ENCODE data around the gene GABRR3. TPM values are rescaled to one million over a fixed set of nuclear protein-coding genes. Genes with fewer than 3 reads are reported as not detected.

GABRR3 gene
- polyA plus RNA-seq (not detected in 2 replicates), polyA minus RNA-seq (not detected in 2 replicates)

- Histone ChIP-seq H2AFZ (ENCODE audit: low read depth, low read length) (no peak within 1 kb of the TSS), H3K79me2 (replicated peaks; ENCODE audit: insufficient read depth, low read length) (no peaks in the 10 kb centered on the region), H3K36me3 (ENCODE audit: insufficient read depth, low read length) (no peaks in the 10 kb centered on the region), H3K27ac (ENCODE audit: low read length) (no peak within 1 kb of the TSS), H3K4me2 (ENCODE audit: low read length) (no peak within 1 kb of the TSS), H3K27me3 (ENCODE audit: insufficient read depth, low read depth, low read length) (no peaks in the 10 kb centered on the region), H3K9me3 (ENCODE audit: low read length) (no peaks in the 10 kb centered on the region), H3F3A (ENCODE audit: insufficient read depth, low read length, poor library complexity, severe bottlenecking) (no peaks in the 10 kb centered on the region), H4K20me1 (ENCODE audit: insufficient read depth) (no peaks in the 10 kb centered on the region), H3K4me3 (ENCODE audit: low read length) (no peak within 1 kb of the TSS), H3K9me2 (ENCODE audit: insufficient read depth, low read length) (no peaks in the 10 kb centered on the region), H3K9ac (ENCODE audit: low read length) (no peak within 1 kb of the TSS)
- TF ChIP-seq POLR2AphosphoS5 (IDR thresholded peaks at IDR 0.05) (no peak), TAF1 (IDR thresholded peaks at IDR 0.05; ENCODE audit: low read depth) (no peak), CTCF (IDR thresholded peaks at IDR 0.05; ENCODE audit: poor library complexity, severe bottlenecking) (no peak), RAD21 (conservative IDR thresholded peaks at IDR 0.05) (no peak), EZH2 (IDR thresholded peaks at IDR 0.05; ENCODE audit: borderline replicate concordance, insufficient read depth, low read length, poor library complexity, severe bottlenecking) (no peak), SMC3 (conservative IDR thresholded peaks at IDR 0.05; ENCODE audit: poor library complexity) (no peak), REST (IDR thresholded peaks at IDR 0.05; ENCODE audit: borderline replicate concordance) (no peak), MXI1 (conservative IDR thresholded peaks at IDR 0.05; ENCODE audit: poor library complexity, severe bottlenecking) (no peak), EP300 (conservative IDR thresholded peaks at IDR 0.05; ENCODE audit: poor library complexity, severe bottlenecking) (no peak)
Measured at GRCh38 chr3:98035208-98035607, at the start of gene GABRR3. Gene GABRR3, minus strand, starts transcription at chr3:98035315. Its CDS starts 328 bp downstream, at chr3:98034987.

GRCh38 chr3:98073486-98073885 lies 38.4 kb upstream of the GABRR3 start:
- TF ChIP-seq CTCF (IDR thresholded peaks at IDR 0.05; ENCODE audit: poor library complexity, severe bottlenecking) (no peak), EZH2 (IDR thresholded peaks at IDR 0.05; ENCODE audit: borderline replicate concordance, insufficient read depth, low read length, poor library complexity, severe bottlenecking) (no peak), EP300 (conservative IDR thresholded peaks at IDR 0.05; ENCODE audit: poor library complexity, severe bottlenecking) (no peak), TAF1 (IDR thresholded peaks at IDR 0.05; ENCODE audit: low read depth) (no peak), SMC3 (conservative IDR thresholded peaks at IDR 0.05; ENCODE audit: poor library complexity) (no peak), RAD21 (conservative IDR thresholded peaks at IDR 0.05) (no peak), REST (IDR thresholded peaks at IDR 0.05; ENCODE audit: borderline replicate concordance) (no peak), POLR2AphosphoS5 (IDR thresholded peaks at IDR 0.05) (no peak), MXI1 (conservative IDR thresholded peaks at IDR 0.05; ENCODE audit: poor library complexity, severe bottlenecking) (no peak)
- no peak overlapping the region for H3K4me2 ChIP-seq (ENCODE audit: low read length)
- H3K9ac ChIP-seq (ENCODE audit: low read length) = no peak overlapping the region
- no peaks in the 10 kb centered on the region for H3K79me2 ChIP-seq (replicated peaks; ENCODE audit: insufficient read depth, low read length)
- H2AFZ ChIP-seq (ENCODE audit: low read depth, low read length) = no peak overlapping the region
- no peaks in the 10 kb centered on the region for H3F3A ChIP-seq (ENCODE audit: insufficient read depth, low read length, poor library complexity, severe bottlenecking)
- no peaks in the 10 kb centered on the region for H3K9me2 ChIP-seq (ENCODE audit: insufficient read depth, low read length)
- H3K27me3 ChIP-seq (ENCODE audit: insufficient read depth, low read depth, low read length) = no peaks in the 10 kb centered on the region
- no peak overlapping the region for H3K27ac ChIP-seq (ENCODE audit: low read length)
- no peak overlapping the region for H3K4me3 ChIP-seq (ENCODE audit: low read length)
- H3K36me3 ChIP-seq (ENCODE audit: insufficient read depth, low read length) = no peaks in the 10 kb centered on the region
- no peaks in the 10 kb centered on the region for H4K20me1 ChIP-seq (ENCODE audit: insufficient read depth)
- H3K9me3 ChIP-seq (ENCODE audit: low read length) = no peaks in the 10 kb centered on the region

Data from neural cell (in vitro differentiated cells).